HUES6 (cell line): ENCODE data around the gene IQCM.

Experiments
- H3K27ac ChIP-seq: 2 replicates; pipeline ENCODE4 v1.7.0; 2013; ENCODE audit warnings: low read depth, mild to moderate bottlenecking, low read length, inconsistent platforms
- H3K27me3 ChIP-seq: 2 replicates; pipeline ENCODE4 v1.6.1; 2013; ENCODE audit warnings: low read length; ENCODE audit not compliant: control insufficient read depth, insufficient read depth
- H3K36me3 ChIP-seq: 2 replicates; pipeline ENCODE4 v1.6.1; 2013; ENCODE audit warnings: low read length; ENCODE audit not compliant: control insufficient read depth, insufficient read depth
- H3K4me1 ChIP-seq: 2 replicates; pipeline ENCODE4 v1.6.1; 2013; ENCODE audit warnings: low read length; ENCODE audit not compliant: control insufficient read depth, insufficient read depth
- H3K4me3 ChIP-seq: 2 replicates; pipeline ENCODE4 v1.5.1; 2013; ENCODE audit warnings: low read depth, low read length
- H3K9ac ChIP-seq: one replicate; pipeline ENCODE4 v1.6.1; 2013; ENCODE audit warnings: mild to moderate bottlenecking, low read length
- H3K9me3 ChIP-seq: 2 replicates; pipeline ENCODE4 v1.6.1; 2013; ENCODE audit warnings: low read depth, low read length; ENCODE audit not compliant: control insufficient read depth, insufficient read depth

The IQCM gene

GRCh38 chr4:149589826-149590225, 225.8 kb downstream of the IQCM start:
- Histone ChIP-seq H3K9me3 (no peaks in the 10 kb centered on the region), H3K27me3 (no peaks in the 10 kb centered on the region)

GRCh38 chr4:149584722-149585121, 230.9 kb downstream of the IQCM start:
- Histone ChIP-seq H3K4me3 (no peak overlapping the region), H3K4me1 (no peaks in the 10 kb centered on the region), H3K9ac (no peak overlapping the region), H3K27ac (no peak overlapping the region), H3K36me3 (no peaks in the 10 kb centered on the region), H3K27me3 (no peaks in the 10 kb centered on the region), H3K9me3 (no peaks in the 10 kb centered on the region)

More at GRCh38 chr4:149589826-149590225, 225.8 kb downstream of the IQCM start:
- no peak overlapping the region for H3K4me3 ChIP-seq
- H3K4me1 ChIP-seq: no peaks in the 10 kb centered on the region
- no peak overlapping the region for H3K9ac ChIP-seq
- H3K36me3 ChIP-seq: no peaks in the 10 kb centered on the region
- no peak overlapping the region for H3K27ac ChIP-seq

GRCh38 chr4:149574971-149575370, 240.7 kb downstream of the IQCM start:
- H3K9ac ChIP-seq: no peak overlapping the region
- no peak overlapping the region for H3K27ac ChIP-seq
- no peak overlapping the region for H3K4me3 ChIP-seq
- H3K9me3 ChIP-seq: no peaks in the 10 kb centered on the region
- no peaks in the 10 kb centered on the region for H3K36me3 ChIP-seq
- no peaks in the 10 kb centered on the region for H3K4me1 ChIP-seq
- no peaks in the 10 kb centered on the region for H3K27me3 ChIP-seq

- Histone ChIP-seq H3K36me3 (no peaks in the 10 kb centered on the region), H3K27me3 (no peaks in the 10 kb centered on the region), H3K4me1 (no peaks in the 10 kb centered on the region), H3K4me3 (no peak overlapping the region), H3K9me3 (no peaks in the 10 kb centered on the region), H3K27ac (no peak overlapping the region), H3K9ac (no peak overlapping the region)
These were observed 242.9 kb downstream of the IQCM start for GRCh38 chr4:149572716-149573115.

GRCh38 chr4:149555799-149556198, 259.8 kb downstream of the IQCM start:
- Histone ChIP-seq H3K9ac (no peak overlapping the region), H3K27ac (no peak overlapping the region), H3K36me3 (no peaks in the 10 kb centered on the region), H3K27me3 (no peaks in the 10 kb centered on the region), H3K4me1 (no peaks in the 10 kb centered on the region), H3K4me3 (no peak overlapping the region), H3K9me3 (no peaks in the 10 kb centered on the region)

- Histone ChIP-seq H3K4me3 (no peak overlapping the region), H3K4me1 (no peaks in the 10 kb centered on the region), H3K27me3 (no peaks in the 10 kb centered on the region), H3K36me3 (no peaks in the 10 kb centered on the region), H3K9me3 (no peaks in the 10 kb centered on the region), H3K9ac (no peak overlapping the region), H3K27ac (no peak overlapping the region)
These were observed 260.5 kb downstream of the IQCM start for GRCh38 chr4:149555146-149555545.

- no peak overlapping the region for H3K27ac ChIP-seq
- no peak overlapping the region for H3K9ac ChIP-seq
- no peaks in the 10 kb centered on the region for H3K4me1 ChIP-seq
- no peaks in the 10 kb centered on the region for H3K9me3 ChIP-seq
- no peaks in the 10 kb centered on the region for H3K27me3 ChIP-seq
- H3K4me3 ChIP-seq: no peak overlapping the region
- H3K36me3 ChIP-seq: no peaks in the 10 kb centered on the region
These were observed 261.6 kb downstream of the IQCM start for GRCh38 chr4:149553959-149554520.

GRCh38 chr4:149552601-149553000, 263.0 kb downstream of the IQCM start:
- no peaks in the 10 kb centered on the region for H3K27me3 ChIP-seq

GRCh38 chr4:149549911-149550310, 265.7 kb downstream of the IQCM start:
- Histone ChIP-seq H3K4me1 (no peaks in the 10 kb centered on the region), H3K27me3 (no peaks in the 10 kb centered on the region), H3K9ac (no peak overlapping the region), H3K9me3 (no peaks in the 10 kb centered on the region), H3K36me3 (no peaks in the 10 kb centered on the region), H3K4me3 (no peak overlapping the region), H3K27ac (no peak overlapping the region)

More at GRCh38 chr4:149552601-149553000, 263.0 kb downstream of the IQCM start:
- no peak overlapping the region for H3K4me3 ChIP-seq
- no peaks in the 10 kb centered on the region for H3K4me1 ChIP-seq
- H3K27ac ChIP-seq: no peak overlapping the region
- H3K36me3 ChIP-seq: no peaks in the 10 kb centered on the region
- H3K9ac ChIP-seq: no peak overlapping the region
- no peaks in the 10 kb centered on the region for H3K9me3 ChIP-seq

GRCh38 chr4:149534779-149535178, 280.9 kb downstream of the IQCM start:
- no peaks in the 10 kb centered on the region for H3K27me3 ChIP-seq
- H3K4me1 ChIP-seq: no peaks in the 10 kb centered on the region
- no peaks in the 10 kb centered on the region for H3K36me3 ChIP-seq
- no peaks in the 10 kb centered on the region for H3K9me3 ChIP-seq
- H3K9ac ChIP-seq: no peak overlapping the region
- H3K27ac ChIP-seq: no peak overlapping the region
- H3K4me3 ChIP-seq: no peak overlapping the region

GRCh38 chr4:149531861-149532260, 283.8 kb downstream of the IQCM start:
- H3K9ac ChIP-seq: no peak overlapping the region
- H3K27ac ChIP-seq: no peak overlapping the region
- H3K36me3 ChIP-seq: no peaks in the 10 kb centered on the region
- no peaks in the 10 kb centered on the region for H3K27me3 ChIP-seq
- H3K4me3 ChIP-seq: no peak overlapping the region
- H3K4me1 ChIP-seq: no peaks in the 10 kb centered on the region
- H3K9me3 ChIP-seq: no peaks in the 10 kb centered on the region

- no peak overlapping the region for H3K27ac ChIP-seq
- no peaks in the 10 kb centered on the region for H3K4me1 ChIP-seq
- H3K9me3 ChIP-seq: no peaks in the 10 kb centered on the region
- H3K27me3 ChIP-seq: no peaks in the 10 kb centered on the region
- H3K36me3 ChIP-seq: no peaks in the 10 kb centered on the region
- H3K9ac ChIP-seq: no peak overlapping the region
- H3K4me3 ChIP-seq: no peak overlapping the region
These were observed 292.6 kb downstream of the IQCM start for GRCh38 chr4:149523039-149523438.
